Central memory CD8-positive, alpha-beta T cell (primary cell): ENCODE results near the gene TPX2.
"Not testable (repeated sequence)": the region's sequence is repeated elsewhere in the genome, so short reads cannot be mapped to it uniquely, and the experiment has no call there.

ENCODE experiments used
- ATAC-seq: fragments of 150-1000 bp; cut with Tn5 transposase; replicated peaks from 2 replicates; pipeline ENCODE4 v1.10.0; 2022; ENCODE audit warnings: mild to moderate bottlenecking, moderate FRiP score, moderate number of reproducible peaks; ENCODE audit not compliant: poor library complexity, severe bottlenecking; ENCODE audit errors: extremely low read depth
- DNase-seq, 2 donors: peaks; one replicate each; pipeline ENCODE4 v3.0.0; 2021; ENCODE audit warnings: low spot score in 2 of 2
- H3K27ac Mint-ChIP-seq: one replicate; pipeline ENCODE4 v1.8.0; 2022; ENCODE audit warnings: low read depth, mild to moderate bottlenecking, moderate library complexity, mixed read lengths
- H3K27me3 Mint-ChIP-seq: one replicate; pipeline ENCODE4 v1.8.0; 2022; ENCODE audit warnings: mixed read lengths
- H3K36me3 Mint-ChIP-seq: one replicate; pipeline ENCODE4 v1.8.0; 2022; ENCODE audit warnings: mild to moderate bottlenecking, moderate library complexity, mixed read lengths; ENCODE audit not compliant: insufficient read depth
- H3K4me1 Mint-ChIP-seq: one replicate; pipeline ENCODE4 v1.8.0; 2022; ENCODE audit warnings: mixed read lengths
- H3K4me3 Mint-ChIP-seq: one replicate; pipeline ENCODE4 v1.8.0; 2022; ENCODE audit warnings: mild to moderate bottlenecking, moderate library complexity, mixed read lengths
- H3K9me3 Mint-ChIP-seq: one replicate; pipeline ENCODE4 v1.8.0; 2022; ENCODE audit warnings: mixed read lengths

The TPX2 gene

GRCh38 chr20:31808481-31808880 lies 69.4 kb downstream of the TPX2 start:
- H3K4me3 Mint-ChIP-seq: no peak overlapping the region
- DNase-seq (no peak), ATAC-seq (no peak)
- peaks cover 7% of the 10 kb centered on the region for H3K4me1 Mint-ChIP-seq
- H3K27ac Mint-ChIP-seq: no peak overlapping the region
- peaks cover 3% of the 10 kb centered on the region for H3K36me3 Mint-ChIP-seq
- no peaks in the 10 kb centered on the region for H3K27me3 Mint-ChIP-seq
- no peaks in the 10 kb centered on the region for H3K9me3 Mint-ChIP-seq

- no peak for DNase-seq
- no peaks in the 10 kb centered on the region for H3K4me1 Mint-ChIP-seq
- no peak overlapping the region for H3K27ac Mint-ChIP-seq
- no peak overlapping the region for H3K4me3 Mint-ChIP-seq
- peaks cover 1% of the 10 kb centered on the region for H3K36me3 Mint-ChIP-seq
- ATAC-seq: no peak
- no peaks in the 10 kb centered on the region for H3K9me3 Mint-ChIP-seq
- H3K27me3 Mint-ChIP-seq: no peaks in the 10 kb centered on the region
Observed at GRCh38 chr20:31809661-31810060, 70.6 kb downstream of the TPX2 start.

GRCh38 chr20:31811198-31811597 lies 72.1 kb downstream of the TPX2 start:
- no peak overlapping the region for H3K27ac Mint-ChIP-seq
- ATAC-seq (no peak), DNase-seq (no peak)
- peaks cover 1% of the 10 kb centered on the region for H3K36me3 Mint-ChIP-seq
- H3K27me3 Mint-ChIP-seq: no peaks in the 10 kb centered on the region
- no peak overlapping the region for H3K4me3 Mint-ChIP-seq
- H3K4me1 Mint-ChIP-seq: no peaks in the 10 kb centered on the region
- no peaks in the 10 kb centered on the region for H3K9me3 Mint-ChIP-seq

- Mint-ChIP-seq H3K4me1 (no peaks in the 10 kb centered on the region), H3K9me3 (no peaks in the 10 kb centered on the region), H3K36me3 (peaks cover 1% of the 10 kb centered on the region), H3K27me3 (no peaks in the 10 kb centered on the region), H3K4me3 (no peak overlapping the region), H3K27ac (no peak overlapping the region)
- ATAC-seq (no peak), DNase-seq (no peak)
Observed at GRCh38 chr20:31811796-31812728, 73.0 kb downstream of the TPX2 start.

- no peak overlapping the region for H3K4me3 Mint-ChIP-seq
- no peaks in the 10 kb centered on the region for H3K9me3 Mint-ChIP-seq
- no peaks in the 10 kb centered on the region for H3K27me3 Mint-ChIP-seq
- no peak for DNase-seq
- H3K27ac Mint-ChIP-seq: no peak overlapping the region
- ATAC-seq: no peak
- H3K36me3 Mint-ChIP-seq: no peaks in the 10 kb centered on the region
- no peaks in the 10 kb centered on the region for H3K4me1 Mint-ChIP-seq
Observed at GRCh38 chr20:31813611-31814010, 74.5 kb downstream of the TPX2 start.

GRCh38 chr20:31814142-31814541 lies 75.1 kb downstream of the TPX2 start:
- H3K27me3 Mint-ChIP-seq, H3K36me3 Mint-ChIP-seq, ATAC-seq: not testable (repeated sequence)

GRCh38 chr20:31815408-31816188 lies 76.5 kb downstream of the TPX2 start:
- ATAC-seq (no peak), DNase-seq (no peak)
- no peak overlapping the region for H3K4me3 Mint-ChIP-seq
- no peaks in the 10 kb centered on the region for H3K27me3 Mint-ChIP-seq
- H3K9me3 Mint-ChIP-seq: no peaks in the 10 kb centered on the region
- no peaks in the 10 kb centered on the region for H3K36me3 Mint-ChIP-seq
- no peaks in the 10 kb centered on the region for H3K4me1 Mint-ChIP-seq
- H3K27ac Mint-ChIP-seq: no peak overlapping the region

More at GRCh38 chr20:31814142-31814541, 75.1 kb downstream of the TPX2 start:
- H3K9me3 Mint-ChIP-seq, H3K4me1 Mint-ChIP-seq, H3K4me3 Mint-ChIP-seq, H3K27ac Mint-ChIP-seq, DNase-seq: not testable (repeated sequence)

- no peak for DNase-seq
- ATAC-seq: no peak
- Mint-ChIP-seq H3K4me1 (no peaks in the 10 kb centered on the region), H3K27me3 (no peaks in the 10 kb centered on the region), H3K27ac (no peak overlapping the region), H3K9me3 (no peaks in the 10 kb centered on the region), H3K4me3 (no peak overlapping the region), H3K36me3 (no peaks in the 10 kb centered on the region)
Observed at GRCh38 chr20:31816221-31816620, 77.1 kb downstream of the TPX2 start.

- H3K9me3 Mint-ChIP-seq: no peaks in the 10 kb centered on the region
- no peak overlapping the region for H3K27ac Mint-ChIP-seq
- H3K36me3 Mint-ChIP-seq: no peaks in the 10 kb centered on the region
- H3K4me3 Mint-ChIP-seq: no peak overlapping the region
- ATAC-seq: no peak
- H3K27me3 Mint-ChIP-seq: no peaks in the 10 kb centered on the region
- H3K4me1 Mint-ChIP-seq: no peaks in the 10 kb centered on the region
- DNase-seq: no peak
Observed at GRCh38 chr20:31817461-31817860, 78.4 kb downstream of the TPX2 start.

- ATAC-seq: no peak
- H3K4me1 Mint-ChIP-seq: no peaks in the 10 kb centered on the region
- peaks cover 1% of the 10 kb centered on the region for H3K36me3 Mint-ChIP-seq
- no peaks in the 10 kb centered on the region for H3K27me3 Mint-ChIP-seq
- H3K9me3 Mint-ChIP-seq: no peaks in the 10 kb centered on the region
- H3K27ac Mint-ChIP-seq: no peak overlapping the region
- DNase-seq: no peak
- no peak overlapping the region for H3K4me3 Mint-ChIP-seq
Observed at GRCh38 chr20:31818376-31818908, 79.4 kb downstream of the TPX2 start.

- no peaks in the 10 kb centered on the region for H3K4me1 Mint-ChIP-seq
- H3K4me3 Mint-ChIP-seq: no peak within 1 kb of the TSS
- no peaks in the 10 kb centered on the region for H3K9me3 Mint-ChIP-seq
- no peaks in the 10 kb centered on the region for H3K27me3 Mint-ChIP-seq
- no peak within 1 kb of the TSS for H3K27ac Mint-ChIP-seq
- H3K36me3 Mint-ChIP-seq: peaks cover 1% of the 10 kb centered on the region
- no peak for DNase-seq
- ATAC-seq: no peak
Observed at GRCh38 chr20:31819083-31819784, 80.1 kb downstream of the TPX2 start, which contains the start of gene MYLK2. MYLK2 (plus strand) TSS chr20:31819356; CDS start chr20:31819581, 225 bp downstream.

- ATAC-seq (no peak), DNase-seq (no peak)
- Mint-ChIP-seq H3K4me1 (no peaks in the 10 kb centered on the region), H3K9me3 (no peaks in the 10 kb centered on the region), H3K36me3 (peaks cover 1% of the 10 kb centered on the region), H3K27me3 (no peaks in the 10 kb centered on the region), H3K27ac (no peak overlapping the region), H3K4me3 (no peak overlapping the region)
Observed at GRCh38 chr20:31820228-31820627, 81.1 kb downstream of the TPX2 start.
